SU-DHL-6 (cell line): ENCODE measurements around the gene DIAPH3.

Experiments used
- H2AFZ ChIP-seq: fragments of 200-600 bp; sonication (generic); 2 replicates; pipeline ENCODE4 v1.6.1; 2014; ENCODE audit warnings: low read depth, mild to moderate bottlenecking, moderate library complexity, mixed read lengths, antibody characterized with exemption, low read length; ENCODE audit not compliant: severe bottlenecking
- H3F3A ChIP-seq: fragments of 200-600 bp; shearing (Covaris generic); 2 replicates; pipeline ENCODE4 v1.6.0; 2016; ENCODE audit warnings: antibody characterized with exemption, mild to moderate bottlenecking; ENCODE audit not compliant: insufficient read depth
- H3K27ac ChIP-seq: fragments of 200-600 bp; sonication (generic); 2 replicates; pipeline ENCODE4 v1.5.1; 2016; ENCODE audit warnings: low read depth, mild to moderate bottlenecking, low read length, moderate library complexity, mixed read lengths
- H3K27me3 ChIP-seq: fragments of 200-600 bp; sonication (generic), shearing (Covaris generic); 2 replicates; pipeline ENCODE4 v1.6.0; 2014; ENCODE audit warnings: mild to moderate bottlenecking, low read length
- H3K36me3 ChIP-seq: fragments of 200-600 bp; sonication (generic); 2 replicates; pipeline ENCODE4 v1.6.1; 2014; ENCODE audit warnings: mild to moderate bottlenecking, low read length, mixed read lengths
- H3K4me2 ChIP-seq: fragments of 300-600, 200-600 bp; shearing (Covaris generic), sonication (generic); 2 replicates; pipeline ENCODE4 v1.6.0; 2014; ENCODE audit warnings: low read length, low read depth, mild to moderate bottlenecking; ENCODE audit not compliant: poor library complexity, severe bottlenecking
- H3K4me3 ChIP-seq: fragments of 200-600 bp; sonication (generic); 2 replicates; pipeline ENCODE4 v1.5.1; 2014; ENCODE audit warnings: antibody characterized with exemption, low read length, mild to moderate bottlenecking, mixed read lengths; ENCODE audit not compliant: insufficient read depth, poor library complexity, severe bottlenecking
- H3K79me2 ChIP-seq: fragments of 200-600 bp; sonication (generic); 2 replicates; pipeline ENCODE4 v1.6.1; 2014; ENCODE audit warnings: mild to moderate bottlenecking, low read length, moderate library complexity; ENCODE audit not compliant: insufficient read depth
- H3K9ac ChIP-seq: fragments of 200-600 bp; sonication (generic); 2 replicates; pipeline ENCODE4 v1.7.0; 2014; ENCODE audit warnings: mild to moderate bottlenecking, low read length
- H3K9me2 ChIP-seq: fragments of 200-600 bp; sonication (generic); replicated peaks from 2 replicates; pipeline ENCODE4 v1.6.1; 2014; ENCODE audit warnings: low read length; ENCODE audit not compliant: insufficient read depth
- H3K9me3 ChIP-seq: fragments of 200-600 bp; sonication (generic); 2 replicates; pipeline ENCODE4 v1.6.1; 2014; ENCODE audit warnings: low read length, mixed read lengths; ENCODE audit not compliant: insufficient read depth
- H4K20me1 ChIP-seq: fragments of 200-600 bp; sonication (generic); 2 replicates; pipeline ENCODE4 v1.6.1; 2014; ENCODE audit warnings: low read depth, mild to moderate bottlenecking, antibody characterized with exemption, low read length, moderate library complexity, mixed read lengths
- CTCF ChIP-seq: fragments of 200-600 bp; sonication (generic); IDR thresholded peaks from one replicate; pipeline ENCODE4 v1.5.1; 2017; ENCODE audit warnings: antibody characterized with exemption, mild to moderate bottlenecking, low read length, moderate library complexity; ENCODE audit not compliant: insufficient read depth, poor library complexity, severe bottlenecking
- EZH2phosphoT487 ChIP-seq: fragments of 200-600 bp; sonication (generic), shearing (Covaris generic); conservative IDR thresholded peaks from 2 replicates; pipeline ENCODE4 v1.6.1; 2018; ENCODE audit warnings: mild to moderate bottlenecking, antibody characterized with exemption, low read length, moderate library complexity, mixed read lengths

The DIAPH3 gene

GRCh38 chr13:59885076-59885475, 278.7 kb downstream of the DIAPH3 start:
- Histone ChIP-seq H3K9me2 (no peaks in the 10 kb centered on the region), H3F3A (no peaks in the 10 kb centered on the region), H2AFZ (no peak overlapping the region), H3K36me3 (no peaks in the 10 kb centered on the region), H3K79me2 (no peaks in the 10 kb centered on the region), H3K27me3 (no peaks in the 10 kb centered on the region), H3K4me3 (no peak overlapping the region), H3K9me3 (no peaks in the 10 kb centered on the region), H4K20me1 (no peaks in the 10 kb centered on the region), H3K9ac (no peak overlapping the region), H3K4me2 (no peak overlapping the region), H3K27ac (no peak overlapping the region)
- no peak for TF ChIP-seq CTCF
- no peak for TF ChIP-seq EZH2phosphoT487

DNA sequence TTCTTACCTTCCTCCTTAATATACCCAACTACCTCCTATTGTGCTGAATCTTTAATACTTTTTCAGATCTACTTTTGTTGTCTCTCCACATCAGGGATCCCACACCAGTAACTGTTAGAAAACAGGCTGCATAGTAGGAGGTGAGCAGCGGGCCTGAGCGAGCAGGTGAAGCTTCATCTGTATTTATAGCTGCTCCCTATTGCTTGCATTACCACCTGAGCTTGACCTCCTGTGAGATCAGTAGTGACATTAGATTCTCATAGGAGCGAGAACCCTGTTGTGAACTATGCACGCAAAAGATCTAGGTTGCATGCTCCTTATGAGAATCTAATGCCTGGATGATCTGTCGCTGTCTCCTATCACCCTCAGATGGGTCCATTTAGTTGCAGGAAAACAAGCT, 279.8 kb downstream of the DIAPH3 start:
- H3K27me3 ChIP-seq: no peaks in the 10 kb centered on the region
- TF ChIP-seq CTCF (no peak), EZH2phosphoT487 (no peak)
- H3K4me2 ChIP-seq: no peak overlapping the region
- no peak overlapping the region for H3K9ac ChIP-seq
- H3K27ac ChIP-seq: no peak overlapping the region
- no peak overlapping the region for H2AFZ ChIP-seq
- no peaks in the 10 kb centered on the region for H4K20me1 ChIP-seq
- H3K79me2 ChIP-seq: no peaks in the 10 kb centered on the region
- no peaks in the 10 kb centered on the region for H3K9me3 ChIP-seq
- H3K4me3 ChIP-seq: no peak overlapping the region
- H3K9me2 ChIP-seq: no peaks in the 10 kb centered on the region
- peaks cover 4% of the 10 kb centered on the region; the same call in 1 of the 2 replicates for H3K36me3 ChIP-seq
- no peaks in the 10 kb centered on the region for H3F3A ChIP-seq

DNA sequence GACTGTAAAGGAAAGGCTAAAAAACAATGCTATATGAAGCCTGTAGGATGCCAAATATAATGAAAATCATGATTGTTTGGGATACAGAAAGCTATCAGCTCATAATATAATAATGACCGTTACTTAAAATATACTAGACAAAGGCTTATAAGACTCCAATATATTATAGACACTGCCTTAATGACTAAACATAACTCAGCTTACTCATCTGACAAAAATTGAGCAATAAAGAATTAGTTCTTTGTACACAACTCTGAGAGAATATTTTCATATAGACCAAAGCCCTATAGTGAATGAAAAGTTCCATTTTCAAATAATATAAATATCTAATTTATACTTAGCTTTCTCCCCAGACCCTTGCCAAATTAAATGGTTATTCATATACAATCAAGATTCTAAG, 283.3 kb downstream of the DIAPH3 start:
- no peak overlapping the region for H3K9ac ChIP-seq
- no peaks in the 10 kb centered on the region for H3K79me2 ChIP-seq
- TF ChIP-seq CTCF (no peak), EZH2phosphoT487 (no peak)
- H3K27me3 ChIP-seq: no peaks in the 10 kb centered on the region
- no peaks in the 10 kb centered on the region for H3K9me2 ChIP-seq
- no peak overlapping the region for H2AFZ ChIP-seq
- H3K4me2 ChIP-seq: no peak overlapping the region
- H3F3A ChIP-seq: no peaks in the 10 kb centered on the region
- no peaks in the 10 kb centered on the region for H3K9me3 ChIP-seq
- H3K4me3 ChIP-seq: no peak overlapping the region
- no peaks in the 10 kb centered on the region for H4K20me1 ChIP-seq
- H3K36me3 ChIP-seq: peaks cover 15% of the 10 kb centered on the region; the same call in 1 of the 2 replicates
- H3K27ac ChIP-seq: no peak overlapping the region
